Neural cell (in vitro differentiated cells): ENCODE data around the gene PTPRD. TPM values are rescaled to one million over a fixed set of nuclear protein-coding genes. Genes with fewer than 3 reads are reported as not detected.

ENCODE experiments used
- H2AFZ ChIP-seq: fragments of 200-600, 300-800 bp; sonication (generic), shearing (Covaris generic); 2 replicates; pipeline ENCODE4 v1.6.0; 2014; ENCODE audit warnings: low read depth, mild to moderate bottlenecking, antibody characterized with exemption, low read length, moderate library complexity
- H3F3A ChIP-seq: fragments of 200-600 bp; shearing (Covaris generic); 2 replicates; pipeline ENCODE4 v1.6.1; 2016; ENCODE audit warnings: mild to moderate bottlenecking, moderate library complexity, mixed read lengths, antibody characterized with exemption, low read length; ENCODE audit not compliant: insufficient read depth, poor library complexity, severe bottlenecking
- H3K27ac ChIP-seq: fragments of 200-600, 300-800 bp; sonication (generic), shearing (Covaris generic); 2 replicates; pipeline ENCODE4 v1.5.1; 2014; ENCODE audit warnings: mild to moderate bottlenecking, low read length, moderate library complexity
- H3K27me3 ChIP-seq: fragments of 300-800, 200-600 bp; sonication (generic), shearing (Covaris generic); 2 replicates; pipeline ENCODE4 v1.6.0; 2014; ENCODE audit warnings: mild to moderate bottlenecking, low read depth, low read length, moderate library complexity; ENCODE audit not compliant: insufficient read depth
- H3K36me3 ChIP-seq: fragments of 300-800, 200-600 bp; sonication (generic), shearing (Covaris generic); 2 replicates; pipeline ENCODE4 v1.5.1; 2014; ENCODE audit warnings: mild to moderate bottlenecking, antibody characterized with exemption, low read length, moderate library complexity; ENCODE audit not compliant: insufficient read depth
- H3K4me2 ChIP-seq: fragments of 300-800, 200-600 bp; sonication (generic), shearing (Covaris generic); 2 replicates; pipeline ENCODE4 v1.6.0; 2014; ENCODE audit warnings: mild to moderate bottlenecking, low read length
- H3K4me3 ChIP-seq: fragments of 300-800, 200-600 bp; sonication (generic), shearing (Covaris generic); 2 replicates; pipeline ENCODE4 v1.5.1; 2014; ENCODE audit warnings: mild to moderate bottlenecking, low read length, moderate library complexity
- H3K79me2 ChIP-seq: fragments of 200-600 bp; shearing (Covaris generic); replicated peaks from 2 replicates; pipeline ENCODE4 v1.6.0; 2014; ENCODE audit warnings: mild to moderate bottlenecking, low read length, moderate library complexity; ENCODE audit not compliant: insufficient read depth
- H3K9ac ChIP-seq: fragments of 300-800, 200-600 bp; sonication (generic), shearing (Covaris generic); 2 replicates; pipeline ENCODE4 v1.6.1; 2016; ENCODE audit warnings: mild to moderate bottlenecking, low read length, mixed read lengths
- H3K9me2 ChIP-seq: fragments of 200-600 bp; shearing (Covaris generic); 2 replicates; pipeline ENCODE4 v1.6.1; 2016; ENCODE audit warnings: mild to moderate bottlenecking, low read length, mixed read lengths; ENCODE audit not compliant: insufficient read depth
- H3K9me3 ChIP-seq: fragments of 200-600, 300-800 bp; sonication (generic), shearing (Covaris generic); 2 replicates; pipeline ENCODE4 v1.6.1; 2016; ENCODE audit warnings: mild to moderate bottlenecking, mixed run types, low read length, moderate library complexity, mixed read lengths
- H4K20me1 ChIP-seq: fragments of 200-600 bp; shearing (Covaris generic); 2 replicates; pipeline ENCODE4 v1.6.1; 2016; ENCODE audit warnings: mild to moderate bottlenecking, mixed run types; ENCODE audit not compliant: insufficient read depth
- EZH2 ChIP-seq: fragments of 200-600, 300-800 bp; shearing (Covaris generic), sonication (generic); IDR thresholded peaks from 2 replicates; pipeline ENCODE4 v1.6.1; 2014; ENCODE audit warnings: antibody characterized with exemption, low read length, borderline replicate concordance, mild to moderate bottlenecking; ENCODE audit not compliant: insufficient read depth, poor library complexity, severe bottlenecking
- MXI1 ChIP-seq: fragments of 450-650 bp; conservative IDR thresholded peaks from 2 replicates; pipeline ENCODE4 v1.6.1; 2014; ENCODE audit warnings: antibody characterized with exemption, mild to moderate bottlenecking; ENCODE audit not compliant: poor library complexity, severe bottlenecking
- POLR2AphosphoS5 ChIP-seq: IDR thresholded peaks from 2 replicates; pipeline ENCODE4 v1.6.1; 2012
- polyA plus RNA-seq: library from polyadenylated mRNA; depleted of rRNA; stranded (reverse); fragments of >200 nt; gene quantifications from 2 replicates; pipeline ENCODE4 v1.2.3, GENCODE V29; 2014
- TF ChIP-seq, protein P1 (sequence below): IDR thresholded peaks from 2 replicates; pipeline ENCODE4 v1.6.1; 2012; ENCODE audit warnings: borderline replicate concordance
- TF ChIP-seq, protein P2 (sequence below): fragments of 450-650 bp; IDR thresholded peaks from 2 replicates; pipeline ENCODE4 v1.5.1; 2014; ENCODE audit warnings: antibody characterized with exemption, mild to moderate bottlenecking, moderate library complexity; ENCODE audit not compliant: poor library complexity, severe bottlenecking

The PTPRD gene
- polyA plus RNA-seq, 1 donor from 2014 or later = 143 TPM

DNA sequence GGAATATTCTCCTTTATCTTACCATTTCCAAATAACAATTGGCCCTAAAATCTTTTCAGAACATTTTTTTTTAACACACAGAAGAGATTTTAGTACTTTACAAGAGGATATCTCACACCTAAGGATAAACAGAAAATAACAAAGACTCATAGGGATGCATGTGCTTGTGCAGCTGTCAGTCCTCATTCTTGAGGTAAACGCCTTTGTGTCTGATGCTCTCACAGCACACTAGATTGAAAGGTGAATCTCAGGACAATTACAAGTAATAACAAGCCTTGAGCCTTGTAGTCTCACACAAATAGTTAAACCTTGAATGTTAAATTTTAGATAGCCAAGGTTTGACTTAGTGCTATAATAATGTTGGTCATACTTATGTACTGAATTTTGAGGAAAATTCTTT lies 439.2 kb downstream of the PTPRD start:
- Histone ChIP-seq H3K27ac (no peak overlapping the region), H3K4me3 (no peak overlapping the region), H3K9me3 (no peaks in the 10 kb centered on the region), H3K79me2 (no peaks in the 10 kb centered on the region), H3K9me2 (no peaks in the 10 kb centered on the region), H3F3A (no peaks in the 10 kb centered on the region), H3K27me3 (no peaks in the 10 kb centered on the region), H2AFZ (no peak overlapping the region), H3K9ac (no peak overlapping the region), H3K4me2 (no peak overlapping the region), H3K36me3 (no peaks in the 10 kb centered on the region), H4K20me1 (no peaks in the 10 kb centered on the region)
- TF ChIP-seq, protein P1, sequence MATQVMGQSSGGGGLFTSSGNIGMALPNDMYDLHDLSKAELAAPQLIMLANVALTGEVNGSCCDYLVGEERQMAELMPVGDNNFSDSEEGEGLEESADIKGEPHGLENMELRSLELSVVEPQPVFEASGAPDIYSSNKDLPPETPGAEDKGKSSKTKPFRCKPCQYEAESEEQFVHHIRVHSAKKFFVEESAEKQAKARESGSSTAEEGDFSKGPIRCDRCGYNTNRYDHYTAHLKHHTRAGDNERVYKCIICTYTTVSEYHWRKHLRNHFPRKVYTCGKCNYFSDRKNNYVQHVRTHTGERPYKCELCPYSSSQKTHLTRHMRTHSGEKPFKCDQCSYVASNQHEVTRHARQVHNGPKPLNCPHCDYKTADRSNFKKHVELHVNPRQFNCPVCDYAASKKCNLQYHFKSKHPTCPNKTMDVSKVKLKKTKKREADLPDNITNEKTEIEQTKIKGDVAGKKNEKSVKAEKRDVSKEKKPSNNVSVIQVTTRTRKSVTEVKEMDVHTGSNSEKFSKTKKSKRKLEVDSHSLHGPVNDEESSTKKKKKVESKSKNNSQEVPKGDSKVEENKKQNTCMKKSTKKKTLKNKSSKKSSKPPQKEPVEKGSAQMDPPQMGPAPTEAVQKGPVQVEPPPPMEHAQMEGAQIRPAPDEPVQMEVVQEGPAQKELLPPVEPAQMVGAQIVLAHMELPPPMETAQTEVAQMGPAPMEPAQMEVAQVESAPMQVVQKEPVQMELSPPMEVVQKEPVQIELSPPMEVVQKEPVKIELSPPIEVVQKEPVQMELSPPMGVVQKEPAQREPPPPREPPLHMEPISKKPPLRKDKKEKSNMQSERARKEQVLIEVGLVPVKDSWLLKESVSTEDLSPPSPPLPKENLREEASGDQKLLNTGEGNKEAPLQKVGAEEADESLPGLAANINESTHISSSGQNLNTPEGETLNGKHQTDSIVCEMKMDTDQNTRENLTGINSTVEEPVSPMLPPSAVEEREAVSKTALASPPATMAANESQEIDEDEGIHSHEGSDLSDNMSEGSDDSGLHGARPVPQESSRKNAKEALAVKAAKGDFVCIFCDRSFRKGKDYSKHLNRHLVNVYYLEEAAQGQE = no peak
- TF ChIP-seq POLR2AphosphoS5 = peak; percentile 40

DNA sequence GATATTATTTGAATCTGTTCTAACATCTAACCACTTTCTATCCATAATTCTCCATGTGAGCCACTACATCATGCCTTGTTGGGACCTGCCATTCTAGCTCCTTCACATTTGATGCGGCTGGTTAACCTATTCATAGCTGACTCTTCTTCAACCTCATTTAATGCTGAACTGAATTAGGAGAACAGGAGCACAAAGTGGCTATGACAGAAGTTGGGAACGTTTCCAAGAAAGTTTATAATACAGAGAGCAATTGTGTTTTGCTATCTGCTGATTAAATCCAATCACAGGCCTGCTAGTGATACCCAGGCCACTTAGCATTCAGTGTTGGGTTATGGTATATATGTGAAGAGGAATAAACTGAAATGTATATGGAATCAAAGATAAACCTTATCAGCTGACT lies 440.3 kb downstream of the PTPRD start:
- TF ChIP-seq, protein P1 = no peak
- TF ChIP-seq, protein P2, sequence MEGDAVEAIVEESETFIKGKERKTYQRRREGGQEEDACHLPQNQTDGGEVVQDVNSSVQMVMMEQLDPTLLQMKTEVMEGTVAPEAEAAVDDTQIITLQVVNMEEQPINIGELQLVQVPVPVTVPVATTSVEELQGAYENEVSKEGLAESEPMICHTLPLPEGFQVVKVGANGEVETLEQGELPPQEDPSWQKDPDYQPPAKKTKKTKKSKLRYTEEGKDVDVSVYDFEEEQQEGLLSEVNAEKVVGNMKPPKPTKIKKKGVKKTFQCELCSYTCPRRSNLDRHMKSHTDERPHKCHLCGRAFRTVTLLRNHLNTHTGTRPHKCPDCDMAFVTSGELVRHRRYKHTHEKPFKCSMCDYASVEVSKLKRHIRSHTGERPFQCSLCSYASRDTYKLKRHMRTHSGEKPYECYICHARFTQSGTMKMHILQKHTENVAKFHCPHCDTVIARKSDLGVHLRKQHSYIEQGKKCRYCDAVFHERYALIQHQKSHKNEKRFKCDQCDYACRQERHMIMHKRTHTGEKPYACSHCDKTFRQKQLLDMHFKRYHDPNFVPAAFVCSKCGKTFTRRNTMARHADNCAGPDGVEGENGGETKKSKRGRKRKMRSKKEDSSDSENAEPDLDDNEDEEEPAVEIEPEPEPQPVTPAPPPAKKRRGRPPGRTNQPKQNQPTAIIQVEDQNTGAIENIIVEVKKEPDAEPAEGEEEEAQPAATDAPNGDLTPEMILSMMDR = no peak
- TF ChIP-seq MXI1 (no peak), EZH2 (no peak)
- Histone ChIP-seq H3K27me3 (no peaks in the 10 kb centered on the region), H3K4me2 (no peak overlapping the region), H3K36me3 (no peaks in the 10 kb centered on the region), H3K4me3 (no peak overlapping the region), H4K20me1 (no peaks in the 10 kb centered on the region), H3F3A (no peaks in the 10 kb centered on the region), H3K27ac (no peak overlapping the region), H2AFZ (no peak overlapping the region), H3K9me3 (no peaks in the 10 kb centered on the region), H3K9me2 (no peaks in the 10 kb centered on the region), H3K9ac (no peak overlapping the region), H3K79me2 (no peaks in the 10 kb centered on the region)
